ENCODE results near the gene PAK2. TPM values are rescaled to one million over a fixed set of nuclear protein-coding genes. Genes with fewer than 3 reads are reported as not detected.

PAK2 gene
- total and polyA plus RNA-seq, 2 experiments from 2014 or later, result 24.3 to 49.4 TPM

GRCh38 chr3:196792771-196793170 is 53.1 kb downstream of the PAK2 start (continued):
- TF ChIP-seq, protein P1, sequence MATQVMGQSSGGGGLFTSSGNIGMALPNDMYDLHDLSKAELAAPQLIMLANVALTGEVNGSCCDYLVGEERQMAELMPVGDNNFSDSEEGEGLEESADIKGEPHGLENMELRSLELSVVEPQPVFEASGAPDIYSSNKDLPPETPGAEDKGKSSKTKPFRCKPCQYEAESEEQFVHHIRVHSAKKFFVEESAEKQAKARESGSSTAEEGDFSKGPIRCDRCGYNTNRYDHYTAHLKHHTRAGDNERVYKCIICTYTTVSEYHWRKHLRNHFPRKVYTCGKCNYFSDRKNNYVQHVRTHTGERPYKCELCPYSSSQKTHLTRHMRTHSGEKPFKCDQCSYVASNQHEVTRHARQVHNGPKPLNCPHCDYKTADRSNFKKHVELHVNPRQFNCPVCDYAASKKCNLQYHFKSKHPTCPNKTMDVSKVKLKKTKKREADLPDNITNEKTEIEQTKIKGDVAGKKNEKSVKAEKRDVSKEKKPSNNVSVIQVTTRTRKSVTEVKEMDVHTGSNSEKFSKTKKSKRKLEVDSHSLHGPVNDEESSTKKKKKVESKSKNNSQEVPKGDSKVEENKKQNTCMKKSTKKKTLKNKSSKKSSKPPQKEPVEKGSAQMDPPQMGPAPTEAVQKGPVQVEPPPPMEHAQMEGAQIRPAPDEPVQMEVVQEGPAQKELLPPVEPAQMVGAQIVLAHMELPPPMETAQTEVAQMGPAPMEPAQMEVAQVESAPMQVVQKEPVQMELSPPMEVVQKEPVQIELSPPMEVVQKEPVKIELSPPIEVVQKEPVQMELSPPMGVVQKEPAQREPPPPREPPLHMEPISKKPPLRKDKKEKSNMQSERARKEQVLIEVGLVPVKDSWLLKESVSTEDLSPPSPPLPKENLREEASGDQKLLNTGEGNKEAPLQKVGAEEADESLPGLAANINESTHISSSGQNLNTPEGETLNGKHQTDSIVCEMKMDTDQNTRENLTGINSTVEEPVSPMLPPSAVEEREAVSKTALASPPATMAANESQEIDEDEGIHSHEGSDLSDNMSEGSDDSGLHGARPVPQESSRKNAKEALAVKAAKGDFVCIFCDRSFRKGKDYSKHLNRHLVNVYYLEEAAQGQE (IDR thresholded peaks at IDR 0.05; ENCODE audit: unreplicated experiment), result no peak
- TF ChIP-seq EZH2phosphoT487 (IDR thresholded peaks at IDR 0.05; ENCODE audit: unreplicated experiment) (no peak), POLR2AphosphoS5 (IDR thresholded peaks at IDR 0.05; ENCODE audit: low read depth) (no peak), CREB1 (CRISPR knock-in tag; IDR thresholded peaks at IDR 0.05; ENCODE audit: low read depth) (no peak)

DNA sequence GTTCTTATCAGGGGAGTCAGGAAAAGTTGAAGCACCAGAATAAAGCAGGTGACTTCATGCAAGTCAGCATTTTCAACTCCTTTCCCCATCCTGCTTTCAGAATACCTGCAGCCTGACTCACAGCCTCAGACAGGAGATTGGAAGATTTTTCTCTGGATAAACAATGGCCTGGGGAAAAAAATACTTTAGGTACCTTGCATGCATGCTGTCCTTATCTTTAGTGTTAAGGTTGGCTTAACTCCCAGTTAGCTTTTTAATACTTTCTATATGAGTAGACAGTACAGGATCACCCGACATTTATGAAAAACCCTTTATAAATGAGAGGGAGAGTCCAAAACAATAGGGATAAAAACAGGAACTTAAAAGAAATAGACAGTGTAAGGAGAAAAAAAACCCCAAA is 53.6 kb downstream of the PAK2 start:
- Histone ChIP-seq H3K4me2 (no peak overlapping the region), H3K4me1 (ENCODE audit: insufficient read depth) (0 out of 2 replicates have a peak, but pooled peaks cover 2% of the 10 kb centered on the region), H3K4me3 (no peak overlapping the region), H3K27ac (ENCODE audit: low read depth) (no peak overlapping the region), H3K9me2 (ENCODE audit: insufficient read depth) (no peaks in the 10 kb centered on the region), H2AFZ (no peak overlapping the region), H3K36me3 (ENCODE audit: insufficient read depth) (peaks cover 9% of the 10 kb centered on the region; the same call in 1 of the 2 replicates), H3F3A (replicated peaks; ENCODE audit: low read depth) (no peaks in the 10 kb centered on the region), H3K27me3 (ENCODE audit: insufficient read depth) (no peaks in the 10 kb centered on the region), H3K79me2 (replicated peaks; ENCODE audit: insufficient read depth) (peaks cover 93% of the 10 kb centered on the region), H4K20me1 (replicated peaks; ENCODE audit: insufficient read depth) (no peaks in the 10 kb centered on the region; the same call in 1 of the 2 replicates)
- Mint-ChIP-seq H3K27me3 (ENCODE audit: insufficient read depth, low read depth, poor library complexity) (no peaks in the 10 kb centered on the region), H3K27ac (no peak overlapping the region; the same call in 1 of the 2 replicates), H3K36me3 (ENCODE audit: low read depth) (peaks cover 64% of the 10 kb centered on the region), H3K4me3 (no peak overlapping the region), H3K9me3 (peaks cover 23% of the 10 kb centered on the region), H3K4me1 (peaks cover 5% of the 10 kb centered on the region)
- ATAC-seq (no peak), DNase-seq (ENCODE audit: low spot score) (peak; percentile 24)
- TF ChIP-seq POLR2AphosphoS5 (IDR thresholded peaks at IDR 0.05; ENCODE audit: low read depth), result no peak
- TF ChIP-seq, protein P1 (IDR thresholded peaks at IDR 0.05; ENCODE audit: unreplicated experiment), result no peak
- no peak for TF ChIP-seq ZNF462 (CRISPR knock-in tag; IDR thresholded peaks at IDR 0.05)
- TF ChIP-seq ZNF114 (CRISPR knock-in tag; IDR thresholded peaks at IDR 0.05), result no peak
- no peak for TF ChIP-seq CTCF (conservative IDR thresholded peaks at IDR 0.05; ENCODE audit: low read depth in 2 of 2)
- no peak for TF ChIP-seq EZH2 (IDR thresholded peaks at IDR 0.05; ENCODE audit: low read depth, unreplicated experiment)
- TF ChIP-seq STAT1 (IDR thresholded peaks at IDR 0.05; ENCODE audit: unreplicated experiment), result no peak
- TF ChIP-seq NANOG (IDR thresholded peaks at IDR 0.05; ENCODE audit: borderline replicate concordance), result no peak

All from GM23338 (cell line).